ENCODE measurements around the gene SHB.

SHB gene

GRCh38 chr9:38086496-38086895 lies 17.5 kb upstream of the SHB start:
- DNase-seq, result no peak

- no peak for DNase-seq
Observed at GRCh38 chr9:38085308-38085707, 16.3 kb upstream of the SHB start.

- DNase-seq, result no peak
Observed at GRCh38 chr9:38084556-38084880, 15.5 kb upstream of the SHB start.

- DNase-seq, result no peak
Observed at GRCh38 chr9:38083858-38084555, 15.0 kb upstream of the SHB start.

- no peak for DNase-seq
Observed at GRCh38 chr9:38082446-38083287, 13.6 kb upstream of the SHB start.

GRCh38 chr9:38081356-38082108 lies 12.5 kb upstream of the SHB start:
- no peak for DNase-seq

- no peak for DNase-seq
Observed at GRCh38 chr9:38079461-38080031, 10.5 kb upstream of the SHB start.

GRCh38 chr9:38075272-38075671 lies 6.2 kb upstream of the SHB start:
- DNase-seq, result no peak

GRCh38 chr9:38074441-38074961 lies 5.5 kb upstream of the SHB start:
- no peak for DNase-seq

GRCh38 chr9:38073882-38074281 lies 4.9 kb upstream of the SHB start:
- no peak for DNase-seq

GRCh38 chr9:38071470-38072134 lies 2.6 kb upstream of the SHB start:
- no peak for DNase-seq

GRCh38 chr9:38067859-38068681 lies 957 bp downstream of the SHB start:
- DNase-seq, result no peak

GRCh38 chr9:38066914-38067858 lies 1.8 kb downstream of the SHB start:
- no peak for DNase-seq

GRCh38 chr9:38066197-38066913 lies 2.7 kb downstream of the SHB start:
- no peak for DNase-seq

GRCh38 chr9:38065369-38066075 lies 3.5 kb downstream of the SHB start:
- DNase-seq, result no peak

GRCh38 chr9:38064842-38065368 lies 4.1 kb downstream of the SHB start:
- no peak for DNase-seq

- no peak for DNase-seq
Observed at GRCh38 chr9:38063363-38063707, 5.7 kb downstream of the SHB start.

GRCh38 chr9:38062498-38063362 lies 6.3 kb downstream of the SHB start:
- DNase-seq, result no peak
